Testis (tissue), 3 donors: Measurements from ENCODE around the gene PLEKHN1. TPM values are rescaled to one million over a fixed set of nuclear protein-coding genes. Genes with fewer than 3 reads are reported as not detected.

Experiments
- DNase-seq: peaks from one replicate; pipeline ENCODE4 v3.0.0-alpha.2; 2019
- H3K27ac ChIP-seq, 2 donors: fragments of 200-600 bp; sonication (generic); one replicate each; pipeline ENCODE4 v1.5.1; 2019
- H3K27me3 ChIP-seq: fragments of 200-600 bp; sonication (generic); one replicate; pipeline ENCODE4 v1.5.1; 2019
- H3K36me3 ChIP-seq: fragments of 200-600 bp; sonication (generic); one replicate; pipeline ENCODE4 v1.5.1; 2017; ENCODE audit warnings: low read depth; ENCODE audit errors: missing control alignments
- H3K4me1 ChIP-seq: fragments of 200-600 bp; sonication (generic); one replicate; pipeline ENCODE4 v1.5.1; 2019
- H3K4me3 ChIP-seq, 2 donors: fragments of 200-600 bp; sonication (generic); one replicate each; pipeline ENCODE4 v1.5.1; 2017 to 2019
- H3K9me3 ChIP-seq: fragments of 200-600 bp; sonication (generic); one replicate; pipeline ENCODE4 v1.5.1; 2017
- CTCF ChIP-seq, 3 experiments: fragments of 450-650 bp in 2 of 3; fragments of 200-600 bp in 1 of 3; sonication (generic) in 1 of 3; IDR thresholded peaks; one replicate each; pipeline ENCODE4 v1.5.1; 2016 to 2019; ENCODE audit warnings: antibody characterized with exemption in 3 of 3, mild to moderate bottlenecking in 2 of 3, moderate library complexity in 1 of 3
- POLR2A ChIP-seq: fragments of 450-650 bp; IDR thresholded peaks from one replicate; pipeline ENCODE4 v1.6.1; 2017; ENCODE audit warnings: antibody characterized with exemption, mild to moderate bottlenecking, moderate library complexity
- whole genome bisulfite sequencing, 2 donors: methylation state at CpG; one replicate each; pipeline ENCODE4 v1.1.5; 2018; 5-methylcytosine and 5-hydroxymethylcytosine counted together
- intact Hi-C: fragments of 100-400 bp; cut with DNase I; formaldehyde crosslinking; loops from one replicate; pipeline ENCODE4 v1.15.1; 2023; ENCODE audit warnings: low total_unique reads
- polyA plus RNA-seq: library from polyadenylated mRNA; stranded (reverse); fragments of 350-450 nt; fragmentation: Illumina TruSeq; extraction: RNeasy Lipid Tissue Mini Kit (QIAGEN cat#74804); gene quantifications from one replicate; pipeline ENCODE4 v1.2.3, GENCODE V29; 2014; ENCODE audit warnings: low read depth, low replicate concordance; ENCODE audit not compliant: insufficient read depth
- total RNA-seq, 2 donors: library from RNA; depleted of rRNA; stranded (reverse); fragments of >200 nt; gene quantifications; one replicate each; pipeline ENCODE4 v1.2.3, GENCODE V29; 2016

The PLEKHN1 gene
- total and polyA plus RNA-seq, 3 donors from 2014 or later, result 0.21 to 0.56 (median 0.47) TPM

GRCh38 chr1:930633-931138 lies 35.6 kb upstream of the PLEKHN1 start:
- H3K4me3 ChIP-seq, result no peak overlapping the region
- intact Hi-C loops, result no loop called here
- H3K9me3 ChIP-seq, result no peaks in the 10 kb centered on the region
- H3K4me1 ChIP-seq, result peaks cover 9% of the 10 kb centered on the region
- no peak for DNase-seq
- TF ChIP-seq POLR2A, result no peak
- no peak for TF ChIP-seq CTCF (IDR thresholded peaks at IDR 0.05)
- no peaks in the 10 kb centered on the region for H3K36me3 ChIP-seq
- H3K27ac ChIP-seq, result no peak overlapping the region
- H3K27me3 ChIP-seq, result no peaks in the 10 kb centered on the region
- WGBS, 2 donors, result 77 to 79% methylated on average over 6 to 18 of the region's 18 CpGs

DNA sequence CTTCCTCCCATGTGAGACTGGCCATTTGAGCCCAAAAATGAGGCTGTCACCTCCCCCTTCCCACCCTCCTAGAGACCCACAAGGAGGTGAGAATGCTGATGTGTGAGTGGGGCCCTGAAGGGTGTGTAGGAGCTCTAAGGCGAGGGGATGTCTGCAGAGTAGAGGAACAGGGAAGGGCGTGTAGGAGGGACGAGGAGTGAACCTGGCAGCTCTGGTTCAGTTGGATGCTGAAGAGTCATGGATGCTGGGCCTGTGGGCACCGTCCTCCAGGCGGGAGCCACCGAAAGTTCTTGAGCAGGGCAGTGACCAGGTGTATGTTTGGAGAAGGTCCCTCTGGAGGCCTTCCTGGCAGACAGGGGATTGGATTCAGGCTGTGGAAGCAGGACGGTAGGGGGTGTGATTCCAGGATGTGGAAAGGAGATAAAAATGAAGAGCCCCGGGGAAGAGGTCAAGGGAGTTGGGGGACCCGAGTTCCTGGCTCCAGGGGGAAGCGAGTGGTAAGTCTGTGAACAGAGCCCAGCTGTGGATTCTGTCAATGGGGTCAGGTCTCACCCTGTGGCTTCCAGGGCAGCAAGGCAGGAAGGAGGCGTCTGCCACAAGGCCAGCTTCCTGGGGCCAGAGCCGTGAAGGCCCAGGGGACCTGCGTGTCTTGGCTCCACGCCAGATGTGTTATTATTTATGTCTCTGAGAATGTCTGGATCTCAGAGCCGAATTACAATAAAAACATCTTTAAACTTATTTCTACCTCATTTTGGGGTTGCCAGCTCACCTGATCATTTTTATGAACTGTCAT lies 34.7 kb upstream of the PLEKHN1 start:
- Histone ChIP-seq H3K4me1 (peaks cover 12% of the 10 kb centered on the region), H3K4me3 (no peak overlapping the region), H3K9me3 (no peaks in the 10 kb centered on the region), H3K27ac (no peak overlapping the region), H3K27me3 (no peaks in the 10 kb centered on the region), H3K36me3 (no peaks in the 10 kb centered on the region)
- no peak for DNase-seq
- TF ChIP-seq POLR2A, result no peak
- no peak for TF ChIP-seq CTCF (IDR thresholded peaks at IDR 0.05)
- intact Hi-C loops, result no loop called here
- 58 to 62% methylated on average over 15 of the region's 15 CpGs for WGBS, 2 donors

DNA sequence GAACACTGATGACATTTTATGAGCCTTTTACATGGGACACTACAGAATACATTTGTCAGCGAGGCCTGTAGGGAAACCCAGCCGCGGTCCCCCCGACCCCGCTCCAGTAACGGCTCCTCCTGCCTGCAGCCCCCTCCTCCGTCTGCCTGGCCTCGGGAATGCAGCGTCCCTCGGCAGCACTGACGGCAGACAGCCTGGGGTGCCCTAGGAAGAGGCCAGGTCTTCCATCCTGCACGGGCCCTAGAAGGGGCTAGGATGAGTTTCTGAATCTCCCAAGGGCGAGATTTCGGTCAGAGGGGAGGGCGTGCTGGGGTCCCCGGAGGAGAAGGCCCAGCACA lies 34.1 kb upstream of the PLEKHN1 start:
- Histone ChIP-seq H3K36me3 (no peaks in the 10 kb centered on the region), H3K27ac (no peak overlapping the region), H3K4me1 (peaks cover 12% of the 10 kb centered on the region), H3K9me3 (no peaks in the 10 kb centered on the region), H3K27me3 (no peaks in the 10 kb centered on the region), H3K4me3 (no peak overlapping the region)
- WGBS, 2 donors, result 78 to 82% methylated on average over 16 of the region's 16 CpGs
- intact Hi-C loops, result no loop called here
- TF ChIP-seq POLR2A, result no peak
- TF ChIP-seq CTCF (IDR thresholded peaks at IDR 0.05), result no peak
- no peak for DNase-seq

GRCh38 chr1:932776-933602 lies 33.3 kb upstream of the PLEKHN1 start:
- Histone ChIP-seq H3K9me3 (no peaks in the 10 kb centered on the region), H3K4me1 (peaks cover 12% of the 10 kb centered on the region), H3K27ac (no peak overlapping the region), H3K36me3 (no peaks in the 10 kb centered on the region), H3K4me3 (no peak overlapping the region), H3K27me3 (no peaks in the 10 kb centered on the region)
- whole genome bisulfite sequencing, 2 donors, result 86 to 92% methylated on average over 15 to 24 of the region's 25 CpGs
- intact Hi-C loops, result no loop called here
- TF ChIP-seq POLR2A (no peak), CTCF (IDR thresholded peaks at IDR 0.05) (no peak)
- no peak for DNase-seq
